Amniotic stem cell (primary cell): ENCODE measurements around the gene TRIM7.

ENCODE experiments used
- DNase-seq: peaks from one replicate; lab custom pipeline; 2025; lab: John Stamatoyannopoulos, UW

The TRIM7 gene

GRCh38 chr5:181170996-181171395 is 34.0 kb downstream of the TRIM7 start:
- DNase-seq: no peak

GRCh38 chr5:181170237-181170825 is 34.7 kb downstream of the TRIM7 start:
- no peak for DNase-seq

- peak; percentile 35 for DNase-seq
Measured at GRCh38 chr5:181169459-181170236, 35.3 kb downstream of the TRIM7 start.

GRCh38 chr5:181168595-181169118 is 36.3 kb downstream of the TRIM7 start:
- no peak for DNase-seq

GRCh38 chr5:181167814-181168488 is 37.0 kb downstream of the TRIM7 start:
- DNase-seq: no peak

GRCh38 chr5:181166812-181167733 is 37.9 kb downstream of the TRIM7 start:
- DNase-seq: no peak

GRCh38 chr5:181164076-181164952 is 40.7 kb downstream of the TRIM7 start:
- no peak for DNase-seq

- no peak for DNase-seq
Measured at GRCh38 chr5:181163487-181164075, 41.4 kb downstream of the TRIM7 start.

- no peak for DNase-seq
Measured at GRCh38 chr5:181161534-181162175, 43.3 kb downstream of the TRIM7 start.

GRCh38 chr5:181160755-181161533 is 44.1 kb downstream of the TRIM7 start:
- peak; percentile 33 for DNase-seq

- peak; percentile 44 for DNase-seq
Measured at GRCh38 chr5:181160152-181160754, 44.7 kb downstream of the TRIM7 start.

GRCh38 chr5:181159286-181160151 is 45.5 kb downstream of the TRIM7 start:
- peak; percentile 56 for DNase-seq

- DNase-seq: no peak
Measured at GRCh38 chr5:181158869-181159268, 46.1 kb downstream of the TRIM7 start.

- no peak for DNase-seq
Measured at GRCh38 chr5:181156758-181157157, 48.2 kb downstream of the TRIM7 start.

GRCh38 chr5:181153814-181154213 is 51.2 kb downstream of the TRIM7 start:
- DNase-seq: no peak

- DNase-seq: no peak
Measured at GRCh38 chr5:181152406-181152805, 52.6 kb downstream of the TRIM7 start.

- no peak for DNase-seq
Measured at GRCh38 chr5:181151146-181151545, 53.9 kb downstream of the TRIM7 start.
